Measurements from ENCODE around the gene UNC5CL. TPM values are rescaled to one million over a fixed set of nuclear protein-coding genes. Genes with fewer than 3 reads are reported as not detected.

The UNC5CL gene
- total RNA-seq, 1 experiment from 2014 or later: 0.40 TPM

- Histone ChIP-seq H3K4me1 (no peaks in the 10 kb centered on the region), H3K27me3 (no peaks in the 10 kb centered on the region), H3K36me3 (no peaks in the 10 kb centered on the region), H3K9me3 (replicated peaks) (no peaks in the 10 kb centered on the region), H3K4me3 (no peak overlapping the region), H3K27ac (no peak overlapping the region)
- DNase-seq: no peak
Measured at GRCh38 chr6:40989204-40990169, 49.5 kb downstream of the UNC5CL start.

GRCh38 chr6:40988634-40989033 lies 50.4 kb downstream of the UNC5CL start:
- no peak overlapping the region for H3K4me3 ChIP-seq
- no peak overlapping the region for H3K27ac ChIP-seq
- no peak for DNase-seq
- no peaks in the 10 kb centered on the region for H3K4me1 ChIP-seq
- no peaks in the 10 kb centered on the region for H3K36me3 ChIP-seq
- H3K9me3 ChIP-seq (replicated peaks): no peaks in the 10 kb centered on the region
- no peaks in the 10 kb centered on the region for H3K27me3 ChIP-seq

- H3K36me3 ChIP-seq: no peaks in the 10 kb centered on the region
- no peaks in the 10 kb centered on the region for H3K9me3 ChIP-seq (replicated peaks)
Measured at GRCh38 chr6:40986921-40987819, 51.9 kb downstream of the UNC5CL start.

GRCh38 chr6:40986364-40986763 lies 52.7 kb downstream of the UNC5CL start:
- Histone ChIP-seq H3K9me3 (replicated peaks) (no peaks in the 10 kb centered on the region), H3K27me3 (no peaks in the 10 kb centered on the region), H3K36me3 (no peaks in the 10 kb centered on the region), H3K27ac (no peak overlapping the region), H3K4me3 (no peak overlapping the region), H3K4me1 (no peaks in the 10 kb centered on the region)
- DNase-seq: no peak

More at GRCh38 chr6:40986921-40987819, 51.9 kb downstream of the UNC5CL start:
- DNase-seq: no peak
- H3K27me3 ChIP-seq: no peaks in the 10 kb centered on the region
- no peak overlapping the region for H3K27ac ChIP-seq
- no peak overlapping the region for H3K4me3 ChIP-seq
- H3K4me1 ChIP-seq: no peaks in the 10 kb centered on the region

GRCh38 chr6:40983752-40984151 lies 55.3 kb downstream of the UNC5CL start:
- Histone ChIP-seq H3K27me3 (no peaks in the 10 kb centered on the region), H3K4me3 (no peak overlapping the region), H3K4me1 (no peaks in the 10 kb centered on the region), H3K36me3 (no peaks in the 10 kb centered on the region), H3K27ac (no peak overlapping the region), H3K9me3 (replicated peaks) (no peaks in the 10 kb centered on the region)
- no peak for DNase-seq

GRCh38 chr6:40982917-40983316 lies 56.1 kb downstream of the UNC5CL start:
- no peaks in the 10 kb centered on the region for H3K4me1 ChIP-seq
- H3K27me3 ChIP-seq: no peaks in the 10 kb centered on the region
- no peak overlapping the region for H3K4me3 ChIP-seq
- DNase-seq: no peak
- H3K27ac ChIP-seq: no peak overlapping the region
- H3K36me3 ChIP-seq: no peaks in the 10 kb centered on the region
- H3K9me3 ChIP-seq (replicated peaks): no peaks in the 10 kb centered on the region

- H3K9me3 ChIP-seq (replicated peaks): no peaks in the 10 kb centered on the region; the same call in 1 of the 2 replicates
- DNase-seq: no peak
- no peak overlapping the region for H3K27ac ChIP-seq
- H3K4me3 ChIP-seq: no peak overlapping the region
- no peaks in the 10 kb centered on the region for H3K4me1 ChIP-seq
- H3K27me3 ChIP-seq: no peaks in the 10 kb centered on the region; the same call in 1 of the 2 replicates
- no peaks in the 10 kb centered on the region for H3K36me3 ChIP-seq
Measured at GRCh38 chr6:40978687-40979289, 60.2 kb downstream of the UNC5CL start.

GRCh38 chr6:40977695-40978094 lies 61.3 kb downstream of the UNC5CL start:
- no peak overlapping the region for H3K4me3 ChIP-seq
- no peaks in the 10 kb centered on the region for H3K4me1 ChIP-seq
- H3K9me3 ChIP-seq (replicated peaks): no peaks in the 10 kb centered on the region; the same call in 1 of the 2 replicates
- no peaks in the 10 kb centered on the region for H3K36me3 ChIP-seq
- no peak for DNase-seq
- no peaks in the 10 kb centered on the region; the same call in 1 of the 2 replicates for H3K27me3 ChIP-seq
- no peak overlapping the region for H3K27ac ChIP-seq

GRCh38 chr6:40977085-40977484 lies 61.9 kb downstream of the UNC5CL start:
- H3K4me3 ChIP-seq: no peak overlapping the region
- H3K4me1 ChIP-seq: no peaks in the 10 kb centered on the region
- H3K36me3 ChIP-seq: no peaks in the 10 kb centered on the region
- H3K9me3 ChIP-seq (replicated peaks): no peaks in the 10 kb centered on the region; the same call in 1 of the 2 replicates
- H3K27me3 ChIP-seq: no peaks in the 10 kb centered on the region; the same call in 1 of the 2 replicates
- H3K27ac ChIP-seq: no peak overlapping the region
- no peak for DNase-seq

Other genes with a start within 250 kb of the UNC5CL start
- not detected in 2 replicates for gene TSPO2, start 3.2 kb upstream of the UNC5CL start, total RNA-seq (2014; rRNA removed; shearing (Covaris generic))
- gene APOBEC2, start 14.0 kb upstream of the UNC5CL start, total RNA-seq (2014; rRNA removed; shearing (Covaris generic)): 7.0 and 7.7 TPM in 2 replicates
- gene OARD1, start 33.1 kb upstream of the UNC5CL start, total RNA-seq (2014; rRNA removed; shearing (Covaris generic)): 24.8 and 30.8 TPM in 2 replicates
- gene NFYA, start 33.8 kb upstream of the UNC5CL start, total RNA-seq (2014; rRNA removed; shearing (Covaris generic)): 32.4 and 33.3 TPM in 2 replicates
- 0.10 TPM in 1 of 2 replicates, not detected in the other for gene TREML1, start 115.1 kb upstream of the UNC5CL start, total RNA-seq (2014; rRNA removed; shearing (Covaris generic))
- 0.61 and 0.71 TPM in 2 replicates for gene TREM2, start 123.9 kb upstream of the UNC5CL start, total RNA-seq (2014; rRNA removed; shearing (Covaris generic))
- 0.06 TPM in 1 of 2 replicates, not detected in the other for gene TREML2, start 161.9 kb upstream of the UNC5CL start, total RNA-seq (2014; rRNA removed; shearing (Covaris generic))
- 0.06 TPM in 1 of 2 replicates, not detected in the other for gene TREML4, start 189.1 kb upstream of the UNC5CL start, total RNA-seq (2014; rRNA removed; shearing (Covaris generic))
- gene TREM1, start 247.5 kb upstream of the UNC5CL start, total RNA-seq (2014; rRNA removed; shearing (Covaris generic)): not detected in 2 replicates

Data from SJCRH30 (cell line).